Limb (tissue), 2 donors: ENCODE data around the gene ANKRD18A.
A peak's percentile ranks its signal among the peaks of the same experiment; 100 is the strongest.
"Not testable (repeated sequence)": the region's sequence is repeated elsewhere in the genome, so short reads cannot be mapped to it uniquely, and the experiment has no call there.

Experiments
- DNase-seq, 2 donors: peaks; one replicate each; pipeline ENCODE4 v3.0.0-alpha.2; 2016; ENCODE audit errors: extremely low spot score in 2 of 2

ANKRD18A gene

GRCh38 chr9:38629511-38629910, 9.1 kb upstream of the ANKRD18A start:
- no peak for DNase-seq

- DNase-seq, result no peak
Measured at GRCh38 chr9:38626006-38626405, 5.6 kb upstream of the ANKRD18A start.

- DNase-seq, result no peak
Measured at GRCh38 chr9:38622951-38623350, 2.6 kb upstream of the ANKRD18A start.

- DNase-seq, result peak in 1 of 2 donors; percentile 52
Measured at GRCh38 chr9:38622288-38622674, 1.9 kb upstream of the ANKRD18A start.

- peak in 1 of 2 donors; percentile 62 for DNase-seq
Measured at GRCh38 chr9:38621434-38622287, 1.3 kb upstream of the ANKRD18A start.

GRCh38 chr9:38619556-38620447, 594 bp downstream of the ANKRD18A start:
- peak in 1 of 2 donors; percentile 46 for DNase-seq

DNA sequence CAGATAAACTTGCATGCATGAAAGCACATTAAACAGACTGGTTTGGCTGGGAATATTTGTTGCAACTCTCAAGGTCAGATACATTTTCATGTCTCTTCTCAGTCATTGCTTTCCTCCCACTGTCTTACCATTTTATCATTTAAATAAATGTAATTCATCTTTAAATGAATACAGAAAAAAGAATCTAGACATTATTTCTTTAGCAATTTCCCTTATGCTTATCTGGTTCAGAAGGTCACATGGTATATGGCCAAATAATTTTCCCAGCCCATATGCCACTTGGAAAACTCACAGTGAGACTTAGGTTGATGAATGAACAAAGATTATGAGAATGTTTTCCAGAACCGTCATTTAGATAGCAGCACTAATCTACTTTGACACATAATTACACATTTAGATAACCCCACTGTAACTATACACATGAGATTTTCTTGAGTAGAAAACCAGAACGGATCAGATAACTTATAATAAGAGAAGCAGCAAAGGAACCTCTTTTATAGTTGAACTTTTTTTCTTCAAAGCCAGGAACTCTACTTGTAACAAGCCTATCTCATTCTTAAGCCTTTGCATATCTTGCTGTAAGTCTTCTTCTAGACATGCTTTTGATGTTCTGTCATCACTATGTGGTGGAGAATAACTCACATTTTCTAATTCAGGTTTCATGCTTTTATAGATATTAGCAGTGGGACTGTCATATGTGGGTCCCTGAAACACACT, 22.2 kb downstream of the ANKRD18A start:
- DNase-seq, result not testable (repeated sequence)

- DNase-seq, result not testable (repeated sequence)
Measured at GRCh38 chr9:38595117-38595516, 25.3 kb downstream of the ANKRD18A start.

GRCh38 chr9:38591346-38592063, 28.9 kb downstream of the ANKRD18A start:
- peak; percentile 41 to 51 for DNase-seq

- not testable (repeated sequence) for DNase-seq
Measured at GRCh38 chr9:38583765-38584164, 36.6 kb downstream of the ANKRD18A start.

GRCh38 chr9:38580112-38580511, 40.3 kb downstream of the ANKRD18A start:
- not testable (repeated sequence) for DNase-seq

- not testable (repeated sequence) for DNase-seq
Measured at GRCh38 chr9:38576181-38576580, 44.2 kb downstream of the ANKRD18A start.

- DNase-seq, result not testable (repeated sequence)
Measured at GRCh38 chr9:38566048-38566447, 54.3 kb downstream of the ANKRD18A start.

- DNase-seq, result not testable (repeated sequence)
Measured at GRCh38 chr9:38565178-38565577, 55.2 kb downstream of the ANKRD18A start.

- not testable (repeated sequence) for DNase-seq
Measured at GRCh38 chr9:38563911-38564310, 56.5 kb downstream of the ANKRD18A start.

- not testable (repeated sequence) for DNase-seq
Measured at GRCh38 chr9:38561134-38561533, 59.3 kb downstream of the ANKRD18A start.

GRCh38 chr9:38559172-38559571, 61.2 kb downstream of the ANKRD18A start:
- not testable (repeated sequence) for DNase-seq

DNA sequence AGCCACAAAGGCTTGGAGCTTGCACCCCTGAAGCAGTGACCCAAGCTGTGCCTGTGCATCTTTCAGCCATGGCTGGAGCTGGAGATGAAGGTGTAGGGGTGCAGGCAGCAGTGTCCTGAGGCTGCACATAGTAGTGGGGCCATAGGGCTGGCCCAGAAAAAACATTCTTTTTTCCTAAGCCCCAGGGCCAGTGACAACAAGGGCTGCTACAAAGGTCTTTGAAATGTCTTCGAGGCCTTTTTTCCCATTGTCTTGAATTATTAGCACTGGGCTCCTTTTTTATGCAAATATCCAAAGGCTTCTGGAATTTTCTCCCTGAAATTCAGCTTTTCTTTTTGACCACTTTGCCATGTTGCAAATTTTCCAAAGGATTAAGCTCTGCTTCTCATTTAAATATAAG, 62.6 kb downstream of the ANKRD18A start:
- not testable (repeated sequence) for DNase-seq

DNA sequence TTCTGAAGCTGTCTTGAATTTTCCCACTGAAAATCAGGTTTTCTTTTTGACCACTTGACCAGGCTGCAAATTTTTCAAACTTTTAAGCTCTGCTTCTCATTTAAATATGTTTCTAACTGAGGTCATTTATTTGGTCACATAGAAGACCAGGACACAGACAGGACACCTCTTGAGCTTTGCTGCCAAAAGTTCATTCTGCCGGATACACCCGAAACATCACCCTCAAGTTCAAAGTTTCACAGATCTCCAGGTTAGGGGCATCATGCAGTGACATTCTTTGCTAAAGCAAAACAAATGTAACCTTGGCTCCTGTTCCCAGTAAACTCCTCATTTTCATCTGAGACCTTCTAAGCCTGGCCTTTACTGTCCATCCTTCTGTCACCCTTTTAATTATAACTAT, 65.4 kb downstream of the ANKRD18A start:
- DNase-seq, result not testable (repeated sequence)

- DNase-seq, result not testable (repeated sequence)
Measured at GRCh38 chr9:38553019-38553418, 67.4 kb downstream of the ANKRD18A start.
